Endothelial cell of hepatic sinusoid (primary cell): Measurements from ENCODE around the gene PHF8.

ENCODE experiments used
- in situ Hi-C: cut with HindIII; loops from 2 replicates; pipeline ENCODE4 v1.10.0; 2017; ENCODE audit warnings: low sequenced_read_pairs

Gene PHF8

GRCh38 chrX:54044126-54044876 lies at the start of gene PHF8:
Gene PHF8, minus strand, starts transcription at chrX:54044473. Its CDS starts 1,745 bp downstream, at chrX:54042728.
- in situ Hi-C loops = no loop called here

- in situ Hi-C loops = no loop called here
These were observed 49.3 kb upstream of the PHF8 start for GRCh38 chrX:54093571-54093970.

- in situ Hi-C loops = no loop called here
These were observed 48.9 kb upstream of the PHF8 start for GRCh38 chrX:54093159-54093558.

DNA sequence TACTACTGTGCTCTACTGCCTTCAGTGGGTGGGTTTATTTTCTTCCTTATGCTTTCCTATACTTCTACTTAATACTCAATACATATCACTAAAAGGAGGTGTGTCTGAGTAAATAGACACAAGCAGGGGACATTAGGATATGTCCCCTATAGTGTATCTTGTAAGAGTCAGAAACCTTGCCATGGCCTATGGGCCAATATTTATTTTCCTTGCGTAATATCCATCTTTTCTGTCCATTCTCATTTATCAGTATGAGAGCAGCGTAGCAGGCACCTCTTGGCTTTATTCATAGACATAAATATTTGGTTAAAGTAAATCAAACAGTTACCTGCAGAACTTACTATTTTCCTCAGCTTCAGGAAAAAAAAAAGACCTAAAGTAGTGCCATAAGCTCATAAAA lies 46.6 kb upstream of the PHF8 start:
- in situ Hi-C loops = no loop called here

- in situ Hi-C loops = no loop called here
These were observed 44.9 kb upstream of the PHF8 start for GRCh38 chrX:54089191-54089590.

DNA sequence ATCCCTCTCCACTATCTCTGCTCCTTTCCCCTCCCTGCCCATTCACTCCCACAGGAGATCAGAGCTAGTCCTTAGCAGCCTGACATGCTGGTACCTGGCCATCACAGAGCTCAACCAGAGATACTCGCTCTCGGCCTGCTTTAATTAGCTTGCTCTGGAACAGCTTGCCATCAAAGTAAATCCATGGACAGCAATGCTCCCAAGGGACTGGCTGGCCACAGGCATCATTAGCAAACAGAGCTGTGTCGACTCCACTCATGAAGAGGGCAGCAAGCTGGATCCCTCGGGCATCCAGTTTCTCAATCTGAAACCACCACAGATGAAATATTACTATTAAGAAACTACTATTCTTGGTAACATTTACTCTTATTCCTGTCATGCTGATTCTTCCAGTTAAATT lies 43.4 kb upstream of the PHF8 start:
- in situ Hi-C loops = no loop called here

- in situ Hi-C loops = no loop called here
These were observed 41.4 kb upstream of the PHF8 start for GRCh38 chrX:54085666-54086065.

- in situ Hi-C loops = no loop called here
These were observed 32.6 kb upstream of the PHF8 start for GRCh38 chrX:54076903-54077302.

- in situ Hi-C loops = loop anchor here (25.0 kb wide), 1 partner anchor 87 kb away; no protein-coding TSS in a partner anchor
These were observed 30.6 kb upstream of the PHF8 start for GRCh38 chrX:54074826-54075225.

DNA sequence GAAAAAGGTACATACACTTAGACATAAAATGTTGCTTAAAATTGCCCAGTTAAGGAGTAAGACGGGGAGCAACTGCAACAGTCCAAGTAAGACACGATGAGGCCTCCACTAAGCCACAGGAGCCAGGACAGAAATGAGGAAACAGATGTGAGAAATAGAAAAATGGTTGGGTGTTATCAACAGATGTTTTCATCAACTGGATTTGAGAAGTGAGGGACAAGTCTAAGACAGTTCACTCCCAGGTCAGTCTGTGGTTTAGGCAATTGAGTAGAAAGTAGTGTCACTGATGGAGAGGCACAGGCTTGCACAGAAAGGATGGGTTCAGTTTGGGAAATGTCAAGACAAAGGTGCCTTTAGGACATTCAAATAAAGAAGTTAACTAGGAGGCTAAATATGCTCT lies 23.5 kb upstream of the PHF8 start:
- in situ Hi-C loops = loop anchor here (25.0 kb wide), 1 partner anchor 95 kb away; no protein-coding TSS in a partner anchor

GRCh38 chrX:54066841-54067240 lies 22.6 kb upstream of the PHF8 start:
- in situ Hi-C loops = loop anchor here (25.0 kb wide), 1 partner anchor 95 kb away; no protein-coding TSS in a partner anchor

- in situ Hi-C loops = loop anchor here (25.0 kb wide), 1 partner anchor 98 kb away; no protein-coding TSS in a partner anchor
These were observed 20.3 kb upstream of the PHF8 start for GRCh38 chrX:54064564-54064963.

DNA sequence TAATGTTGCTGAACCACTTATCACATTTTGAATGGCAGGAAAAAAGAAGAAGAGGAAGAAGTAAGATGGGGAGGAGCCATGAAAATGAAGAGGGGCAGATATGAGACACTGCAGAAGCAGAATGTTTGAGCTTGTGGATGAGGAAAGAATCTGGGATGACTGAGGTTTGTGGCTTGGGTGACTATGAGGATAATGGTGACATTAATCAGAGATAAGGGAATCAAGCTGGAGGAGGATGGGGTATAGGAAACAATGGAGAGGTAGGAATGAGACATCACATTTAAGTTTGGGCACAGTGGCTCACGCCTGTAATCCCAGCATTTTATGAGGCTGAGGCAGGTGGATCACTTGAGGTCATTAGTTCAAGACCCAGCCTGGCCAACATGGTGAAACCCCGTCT lies 19.1 kb upstream of the PHF8 start:
- in situ Hi-C loops = loop anchor here (25.0 kb wide), 1 partner anchor 99 kb away; no protein-coding TSS in a partner anchor

- in situ Hi-C loops = loop anchor here (25.0 kb wide), 1 partner anchor 112 kb away; no protein-coding TSS in a partner anchor
These were observed 5.5 kb upstream of the PHF8 start for GRCh38 chrX:54049801-54050200.

DNA sequence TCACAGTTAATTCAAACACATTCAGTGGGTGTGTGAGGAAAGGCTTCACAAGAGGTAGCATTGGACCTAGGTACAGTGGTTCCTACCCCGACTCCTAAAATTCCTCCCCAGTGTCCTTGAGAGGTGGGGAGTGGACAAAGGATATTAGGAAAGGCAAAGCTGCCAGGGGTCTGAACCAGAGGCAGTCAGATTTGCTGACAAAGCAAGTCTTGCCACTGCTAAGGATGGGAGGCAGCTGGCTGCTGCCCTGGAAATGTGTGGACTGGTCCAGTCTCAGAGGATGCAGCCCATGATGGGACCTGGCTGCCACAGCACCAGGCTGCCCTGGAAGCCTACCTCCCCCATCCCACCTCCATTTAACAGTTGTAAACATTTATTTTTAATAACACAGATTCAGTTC lies 4.1 kb upstream of the PHF8 start:
- in situ Hi-C loops = no loop called here

GRCh38 chrX:54045563-54046228 lies 1.4 kb upstream of the PHF8 start:
- in situ Hi-C loops = no loop called here

- in situ Hi-C loops = no loop called here
These were observed 635 bp upstream of the PHF8 start for GRCh38 chrX:54044877-54045338.

- in situ Hi-C loops = no loop called here
These were observed 640 bp downstream of the PHF8 start for GRCh38 chrX:54043541-54044125.

GRCh38 chrX:54043056-54043455 lies 1.2 kb downstream of the PHF8 start:
- in situ Hi-C loops = no loop called here

DNA sequence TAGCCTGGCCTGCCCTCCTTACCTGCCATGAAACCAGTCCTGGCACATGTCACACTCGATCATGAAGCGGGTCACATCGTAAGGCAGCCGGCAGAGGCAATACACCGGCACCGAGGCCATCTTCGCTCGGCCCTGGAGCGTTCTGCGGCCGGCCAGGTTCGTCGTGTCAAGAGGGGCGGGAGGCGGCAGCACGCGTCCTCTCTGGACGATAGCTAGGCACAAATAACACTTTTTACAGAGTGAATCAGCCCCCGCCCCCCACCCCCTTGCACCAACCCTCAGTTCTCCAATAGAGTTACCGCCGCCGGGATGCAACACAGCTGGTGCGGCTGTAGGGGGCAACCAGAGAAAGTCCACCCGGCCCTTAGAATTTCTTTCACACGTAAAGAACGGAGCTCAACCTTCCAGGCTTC lies 1.7 kb downstream of the PHF8 start:
- in situ Hi-C loops = no loop called here

- in situ Hi-C loops = no loop called here
These were observed 13.9 kb downstream of the PHF8 start for GRCh38 chrX:54030329-54030728.
